ENCODE results near the gene NDUFS6. TPM values are rescaled to one million over a fixed set of nuclear protein-coding genes. Genes with fewer than 3 reads are reported as not detected.
"Not testable (repeated sequence)": the region's sequence is repeated elsewhere in the genome, so short reads cannot be mapped to it uniquely, and the experiment has no call there.

NDUFS6 gene
- total and polyA plus RNA-seq, 2 of the 4 experiments (the other 2 are of a cell fraction) = 10.4 to 69.0 TPM

GRCh38 chr5:1843761-1844160 lies 42.6 kb downstream of the NDUFS6 start:
- H2BK20ac ChIP-seq (ENCODE audit: low read depth, low read length); H4K20me1 ChIP-seq (ENCODE audit: insufficient read depth, low read length); H2AK5ac ChIP-seq (ENCODE audit: low read depth, low read length); H3K9me3 ChIP-seq (ENCODE audit: control insufficient read depth, insufficient read depth, low read length); H3K4me3 ChIP-seq (ENCODE audit: insufficient read depth, low read depth, low read length); CTCF ChIA-PET; H3K4ac ChIP-seq (ENCODE audit: low read depth, low read length); H2AK9ac ChIP-seq (replicated peaks; ENCODE audit: low read depth, low read length, poor library complexity); H2AFZ ChIP-seq (replicated peaks; ENCODE audit: low read length, poor library complexity); H4K8ac ChIP-seq (ENCODE audit: low read depth in 2 of 2, low read length in 2 of 2); H3K9ac ChIP-seq (ENCODE audit: low read depth, low read length); H3K79me1 ChIP-seq (ENCODE audit: low read depth in 1 of 2, low read length in 2 of 2); H3K18ac ChIP-seq (ENCODE audit: low read depth, low read length); H2BK15ac ChIP-seq (ENCODE audit: low read depth, low read length); ATAC-seq (ENCODE audit: low read depth); BruUV-seq (replicated peaks); dilution Hi-C loops (cut with HindIII; ENCODE audit: low sequenced_read_pairs, unreplicated experiment); POLR2A ChIA-PET (ENCODE audit: unreplicated experiment); H2BK5ac ChIP-seq (ENCODE audit: low read depth, low read length, poor library complexity, severe bottlenecking); H3K14ac ChIP-seq (replicated peaks; ENCODE audit: low read depth, low read length); H4K91ac ChIP-seq (ENCODE audit: insufficient read depth, low read depth, low read length); in situ Hi-C loops (cut with MboI; ENCODE audit: low sequenced_read_pairs); H3K27ac ChIP-seq (ENCODE audit: insufficient read depth, low read length); H3K23ac ChIP-seq (ENCODE audit: low read depth, low read length); H3K36me3 ChIP-seq (ENCODE audit: control insufficient read depth, insufficient read depth, low read length); H3K4me2 ChIP-seq (ENCODE audit: low read depth, low read length); intact Hi-C loops (cut with micrococcal nuclease); DNase-seq; H2BK120ac ChIP-seq (ENCODE audit: low read depth, low read length); H3K4me1 ChIP-seq (ENCODE audit: control insufficient read depth, insufficient read depth, low read length); H3K56ac ChIP-seq (ENCODE audit: extremely low read depth, insufficient read depth, low read length); H4K5ac ChIP-seq (ENCODE audit: low read depth, low read length); H3K9me1 ChIP-seq (ENCODE audit: insufficient read depth, low read length): not testable (repeated sequence)
- H3K27me3 ChIP-seq (ENCODE audit: control insufficient read depth, insufficient read depth, low read length) = peaks cover 26% of the 10 kb centered on the region
- 100% methylated on average over 1 of the region's 10 CpGs; no CpG with 5 or more reads in 1 of the 2 experiments for WGBS, 2 experiments (ENCODE audit: extremely low coverage in 2 of 2, insufficient read length in 1 of 2)

All from IMR-90 (cell line).